ENCODE data around the gene STK32C.

DNA sequence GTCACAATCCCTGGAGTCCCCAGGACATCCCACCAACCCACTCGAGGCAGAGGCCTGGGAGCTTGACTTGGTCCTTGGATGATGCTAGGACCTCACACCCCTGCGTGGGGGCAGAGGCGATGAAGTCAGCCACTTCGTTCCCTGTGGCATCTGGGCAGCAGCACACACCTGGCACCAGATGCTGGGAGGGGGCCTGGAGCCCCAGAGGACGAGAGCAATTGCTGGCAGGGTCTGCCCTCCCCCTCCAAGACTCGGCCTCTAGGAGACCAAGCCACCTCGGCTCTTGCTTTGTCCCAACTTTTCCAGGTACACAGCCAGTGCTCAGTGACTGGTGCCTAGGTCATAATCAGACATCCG is 81.9 kb downstream of the STK32C start:
- TF ChIP-seq CTCF (IDR thresholded peaks at IDR 0.05; ENCODE audit: insufficient read depth, low read depth, low read length) (no peak), EZH2 (IDR thresholded peaks at IDR 0.05; ENCODE audit: insufficient read depth, low read length) (no peak)
